Measurements from ENCODE around the gene C8A. TPM values are rescaled to one million over a fixed set of nuclear protein-coding genes. Genes with fewer than 3 reads are reported as not detected.

The C8A gene
- total and polyA plus RNA-seq, 2 of the 13 experiments (the other 11 are each of a cell fraction or from before 2014, with no cell fraction given): 10.5 to 15.0 TPM

GRCh38 chr1:56905667-56906066 lies 51.1 kb downstream of the C8A start:
- CTCF ChIA-PET (ENCODE audit: low intra/inter-chr PET ratio, low total read pairs): no interaction called here
- FAIRE-seq (no peak), DNase-seq (ENCODE audit: low spot score) (no peak)
- TF ChIP-seq SCMH1 (CRISPR knock-in tag; IDR thresholded peaks at IDR 0.05; ENCODE audit: borderline replicate concordance) (no peak), BRF2 (CRISPR knock-in tag; IDR thresholded peaks at IDR 0.05) (no peak), RNF2 (conservative IDR thresholded peaks at IDR 0.05; ENCODE audit: low read depth) (no peak), KDM4B (CRISPR knock-in tag; IDR thresholded peaks at IDR 0.05) (no peak), GABPB1 (CRISPR knock-in tag; IDR thresholded peaks at IDR 0.05) (no peak), KIAA2018 (CRISPR knock-in tag; IDR thresholded peaks at IDR 0.05; ENCODE audit: borderline replicate concordance) (no peak), ZNF275 (CRISPR knock-in tag; IDR thresholded peaks at IDR 0.05; ENCODE audit: borderline replicate concordance) (no peak), EHMT2 (IDR thresholded peaks at IDR 0.05; ENCODE audit: borderline replicate concordance, low read depth, low read length) (no peak), HOXD1 (CRISPR knock-in tag; IDR thresholded peaks at IDR 0.05) (no peak), BCL3 (CRISPR knock-in tag; IDR thresholded peaks at IDR 0.05) (no peak), NCOA1 (CRISPR knock-in tag; IDR thresholded peaks at IDR 0.05) (no peak), MAZ (IDR thresholded peaks at IDR 0.05; ENCODE audit: borderline replicate concordance, low read depth, low read length) (no peak), MAZ (CRISPR knock-in tag; IDR thresholded peaks at IDR 0.05; ENCODE audit: low read depth) (no peak), PAF1 (CRISPR knock-in tag; IDR thresholded peaks at IDR 0.05) (no peak)

More at GRCh38 chr1:56905667-56906066, 51.1 kb downstream of the C8A start:
- Histone ChIP-seq H3K27me3 (ENCODE audit: control insufficient read depth in 1 of 2, insufficient read depth in 2 of 2, low read length in 2 of 2) (no peaks in the 10 kb centered on the region), H3K4me2 (ENCODE audit: low read depth, low read length) (no peak overlapping the region), H3K9ac (ENCODE audit: insufficient read depth, low read depth, low read length) (no peak overlapping the region), H3K4me1 (ENCODE audit: insufficient read depth, low read length) (peaks cover 68% of the 10 kb centered on the region), H3K9me3 (ENCODE audit: low read length) (no peaks in the 10 kb centered on the region), H3K4me3 (replicated peaks in 1 of 3; ENCODE audit: insufficient read depth in 1 of 3, low read depth in 2 of 3, low read length in 3 of 3) (no peak overlapping the region), H3K36me3 (replicated peaks in 1 of 2; ENCODE audit: control insufficient read depth in 1 of 2, insufficient read depth in 2 of 2, low read length in 2 of 2) (no peaks in the 10 kb centered on the region; a peak in 1 of 5 replicates), H4K20me1 (ENCODE audit: insufficient read depth, low read length) (no peaks in the 10 kb centered on the region), H2AFZ (ENCODE audit: low read length) (no peak overlapping the region), H3K27ac (ENCODE audit: extremely low read length, insufficient read depth, low read length) (no peak overlapping the region), H3K79me2 (ENCODE audit: insufficient read depth, low read length) (no peaks in the 10 kb centered on the region)
- in situ Hi-C loops (cut with HindIII; ENCODE audit: extremely low pct_ligation_motif_present, low pct_unique_long_range_greater_than_20kb): no loop called here
- BruUV-seq (replicated peaks): no TSS peak
- intact Hi-C loops (cut with micrococcal nuclease; ENCODE audit: unreplicated experiment): no loop called here
- WGBS (ENCODE audit: low lambda C conversion rate): 93% methylated on average over 3 of the region's 3 CpGs
- POLR2A ChIA-PET: interaction anchor here (0.7 to 1.6 kb wide), 2 partner anchors 51 to 81 kb away, joined by 3 to 8 read pairs; partner anchors contain the start of gene C8A
- no peak for ATAC-seq

Data from HepG2 (cell line).